ENCODE results near the gene BIN1.
"Not testable (repeated sequence)": the region's sequence is repeated elsewhere in the genome, so short reads cannot be mapped to it uniquely, and the experiment has no call there.

The BIN1 gene

DNA sequence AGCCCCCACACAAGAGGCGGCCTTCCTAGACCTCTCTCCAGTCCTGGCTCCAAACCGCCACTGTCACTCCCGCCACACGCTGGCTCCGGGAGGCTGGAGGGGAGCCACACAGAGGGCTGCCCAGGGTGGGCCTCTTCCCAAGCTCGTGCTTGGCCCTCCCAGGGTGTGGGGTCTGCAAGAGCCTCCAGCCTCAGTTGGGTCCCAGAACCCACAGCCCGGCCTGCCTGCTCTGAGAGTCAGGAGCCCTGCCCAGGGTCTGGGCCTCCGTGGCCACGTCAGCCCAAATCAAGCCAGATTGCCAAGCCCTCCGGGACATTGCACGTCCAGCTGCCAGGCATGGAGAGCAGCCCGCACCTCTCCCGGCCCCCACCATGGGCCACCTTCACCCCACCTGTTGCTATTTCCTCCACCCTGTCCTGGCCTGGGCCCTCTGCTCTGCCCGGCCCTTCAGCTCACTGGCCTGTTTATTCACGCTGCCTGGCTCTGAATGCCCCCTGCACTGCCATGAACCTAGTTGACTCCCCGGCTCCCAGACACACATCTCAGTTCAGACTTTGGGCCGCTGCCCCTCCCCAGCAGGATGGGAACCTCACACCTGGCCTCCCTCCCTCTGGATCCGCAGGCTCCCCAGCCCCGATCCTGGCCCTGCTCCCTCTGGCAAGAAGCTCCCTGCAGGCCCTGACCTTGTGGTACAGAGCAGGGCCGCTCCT, 61.0 kb downstream of the BIN1 start:
- no peak for DNase-seq

DNA sequence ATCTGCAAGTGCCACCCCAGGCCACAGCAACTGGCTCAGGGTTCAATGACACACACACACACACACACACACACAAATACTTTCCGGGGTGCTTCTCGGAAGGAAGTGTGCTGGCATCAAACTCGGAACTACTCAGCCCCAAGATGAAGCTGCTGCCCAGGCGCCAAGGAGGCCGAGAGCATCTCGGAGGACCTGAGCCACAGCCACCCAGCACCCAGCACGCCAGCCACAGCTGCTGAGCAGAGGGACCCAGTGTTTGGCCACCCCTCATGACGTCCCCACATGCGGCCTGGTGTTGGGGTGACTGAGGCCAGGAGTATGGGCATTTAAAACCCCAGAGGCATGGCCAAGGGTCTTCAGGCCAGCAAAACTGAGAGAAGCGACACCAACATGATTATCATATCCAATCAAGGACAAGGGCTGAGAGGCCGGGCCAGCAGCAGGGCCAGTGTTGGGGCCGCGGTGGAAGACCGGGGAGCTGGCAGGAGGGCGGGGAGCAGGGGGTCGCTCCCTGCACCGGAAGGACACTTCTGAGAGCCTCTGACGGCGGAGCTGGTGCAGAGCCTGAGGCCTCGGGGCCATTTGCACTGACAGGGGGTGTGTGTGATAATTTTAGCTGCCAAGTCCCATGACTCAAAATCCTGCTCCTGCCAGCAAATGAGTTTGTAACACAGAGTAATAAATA, 61.8 kb downstream of the BIN1 start:
- no peak for DNase-seq

DNA sequence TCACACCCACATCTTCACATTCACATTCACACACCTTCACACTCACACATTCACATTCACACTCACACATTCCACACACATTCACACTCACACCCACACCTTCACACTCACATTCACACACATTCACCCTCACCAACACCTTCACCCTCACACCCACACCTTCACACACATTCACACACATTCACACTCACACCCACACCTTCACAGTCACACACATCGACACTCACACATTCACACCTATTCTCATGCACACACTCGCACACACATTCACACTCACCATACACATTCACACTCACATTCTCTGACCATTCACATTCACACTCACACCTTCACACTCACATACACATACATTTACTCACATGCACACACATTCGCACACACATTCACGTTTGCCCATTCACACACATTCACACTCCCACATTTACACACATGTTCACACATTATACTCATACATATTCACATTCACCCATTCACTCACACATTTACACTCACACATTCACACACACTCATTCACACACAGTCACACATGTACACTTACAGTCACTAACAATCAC, 62.7 kb downstream of the BIN1 start:
- DNase-seq, result no peak

DNA sequence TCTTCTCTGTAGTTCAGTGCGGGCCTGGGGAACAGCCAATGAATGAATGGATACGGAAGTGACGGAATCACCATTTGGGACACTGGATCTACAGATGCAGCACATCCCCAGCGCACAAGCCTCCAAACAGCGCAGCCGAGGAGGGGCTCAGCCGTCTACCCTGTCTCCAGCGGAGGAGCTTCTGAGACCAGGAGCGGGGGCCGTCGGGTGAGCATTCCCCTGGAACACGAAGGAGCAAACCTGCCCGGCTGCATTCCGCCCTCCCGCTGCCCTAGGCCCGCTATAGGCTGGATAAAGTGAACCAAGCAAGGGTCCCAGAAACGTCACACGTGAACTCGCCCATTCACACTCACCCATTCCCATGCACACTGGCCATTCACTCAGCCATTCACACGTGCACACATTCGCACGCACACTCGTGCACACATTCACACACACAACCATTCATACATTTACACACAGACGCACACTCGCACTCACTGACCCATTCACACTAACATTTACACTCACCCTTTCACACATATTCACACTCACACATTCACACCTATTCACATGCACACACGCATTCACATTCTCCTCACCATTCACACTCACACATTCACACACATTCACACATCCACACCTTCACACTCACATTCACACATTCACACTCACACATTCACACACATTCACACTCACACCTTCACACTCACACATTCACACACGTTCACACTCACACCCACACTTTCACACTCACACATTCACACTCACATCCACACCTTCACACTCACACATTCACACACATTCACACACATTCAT, 63.4 kb downstream of the BIN1 start:
- no peak for DNase-seq

DNA sequence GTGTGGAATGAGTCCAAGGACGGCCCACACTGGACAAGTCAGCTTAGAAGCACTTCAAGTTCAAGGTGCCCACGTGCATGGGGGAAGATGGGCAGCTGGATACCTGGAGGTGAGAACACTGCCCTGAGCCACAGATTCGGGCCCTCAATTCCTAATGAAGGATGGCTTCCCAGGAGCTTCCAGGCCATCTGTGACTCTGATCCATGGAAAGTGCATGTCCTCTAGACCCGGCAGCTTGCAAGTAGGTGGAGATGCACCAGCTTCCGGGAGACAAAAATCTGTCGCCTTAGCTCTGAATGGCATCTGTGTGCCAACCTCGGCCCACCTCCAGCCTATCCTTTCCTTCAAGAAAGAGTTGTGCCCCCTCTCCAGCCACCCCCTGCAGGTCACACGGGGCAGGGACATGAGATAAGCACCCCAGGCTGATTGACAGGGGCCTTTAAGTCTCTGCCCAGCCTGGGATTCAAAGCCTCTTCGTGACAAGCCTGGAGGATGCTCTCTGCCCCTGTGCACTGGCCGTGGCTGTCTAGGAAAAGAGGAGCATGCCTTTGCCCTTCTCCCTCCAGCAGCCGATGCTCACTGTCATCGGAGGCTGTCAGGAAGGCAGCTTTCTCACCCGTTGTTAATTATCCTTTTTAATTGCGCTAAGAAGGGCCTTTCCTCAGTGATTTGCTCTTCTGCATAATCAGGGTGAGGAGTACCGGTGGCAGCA, 65.5 kb downstream of the BIN1 start:
- DNase-seq, result no peak

DNA sequence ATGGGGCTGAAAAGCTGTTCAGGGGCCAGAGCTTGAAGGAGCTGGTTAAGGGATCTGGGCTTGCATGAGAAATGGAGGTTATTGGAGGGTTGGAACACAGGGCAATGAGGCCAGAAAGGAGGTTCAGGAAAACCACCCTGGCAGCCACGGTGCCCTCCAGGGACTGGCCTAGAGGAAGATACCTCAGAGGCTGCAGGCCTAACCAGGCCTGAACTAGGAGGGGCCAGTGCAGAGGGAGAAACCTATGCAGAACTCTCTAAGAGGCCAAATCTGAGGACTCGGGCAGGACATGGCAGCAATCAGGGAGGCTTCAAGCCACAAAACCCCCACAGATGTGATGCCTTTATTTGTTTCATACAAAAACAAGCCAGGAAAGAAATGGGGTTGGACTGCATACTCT, 66.8 kb downstream of the BIN1 start:
- no peak for DNase-seq

DNA sequence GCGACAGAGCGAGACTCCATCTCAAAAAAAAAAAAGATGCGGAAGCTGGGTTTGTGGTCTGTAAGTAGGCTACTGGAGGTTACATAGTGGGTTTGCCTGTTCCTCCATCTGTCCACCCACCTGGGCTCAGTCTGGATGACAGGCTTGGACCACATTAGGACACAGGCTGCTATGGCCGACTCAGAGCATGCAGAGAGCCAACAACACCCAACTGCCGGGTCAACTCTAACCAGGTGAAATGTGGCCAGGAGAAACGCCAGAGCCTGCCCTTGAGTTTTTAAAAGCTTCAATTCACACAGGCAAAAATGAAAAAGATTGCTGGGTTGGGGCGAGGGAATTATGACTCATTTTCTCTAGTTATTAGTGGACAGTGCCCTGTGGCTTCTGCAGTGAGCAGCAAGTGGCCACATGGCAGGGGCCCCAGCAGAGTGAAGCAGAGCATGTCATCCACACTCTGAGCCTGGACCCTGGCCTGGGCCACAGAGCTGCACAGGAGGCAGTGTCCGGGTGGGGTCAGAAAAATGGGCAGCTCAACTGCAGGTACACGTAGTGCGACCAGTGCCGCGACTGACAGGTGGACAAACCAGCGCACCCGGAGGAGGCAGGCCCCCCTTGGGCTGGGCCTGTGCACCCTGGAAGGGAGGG, 67.4 kb downstream of the BIN1 start:
- DNase-seq, result no peak

DNA sequence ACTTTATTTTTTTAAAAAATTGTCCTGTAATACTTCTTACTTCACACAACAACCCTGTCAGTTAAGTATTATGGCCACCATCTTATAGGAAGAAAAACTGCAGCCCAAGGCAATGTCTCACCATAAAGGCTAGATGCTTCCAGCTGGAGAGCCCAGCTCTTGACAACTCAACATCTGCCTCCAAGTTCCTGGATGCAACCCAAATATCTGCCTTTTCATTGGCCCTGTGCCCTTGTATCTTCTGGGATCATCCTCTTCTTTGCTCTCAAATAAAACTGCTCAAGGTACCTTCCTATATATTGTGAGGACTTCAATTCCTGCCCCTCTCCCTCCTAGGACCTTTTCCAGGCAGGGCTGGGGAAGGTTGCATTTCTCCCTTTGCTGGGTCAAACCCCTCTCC, 69.5 kb downstream of the BIN1 start:
- no peak for DNase-seq

DNA sequence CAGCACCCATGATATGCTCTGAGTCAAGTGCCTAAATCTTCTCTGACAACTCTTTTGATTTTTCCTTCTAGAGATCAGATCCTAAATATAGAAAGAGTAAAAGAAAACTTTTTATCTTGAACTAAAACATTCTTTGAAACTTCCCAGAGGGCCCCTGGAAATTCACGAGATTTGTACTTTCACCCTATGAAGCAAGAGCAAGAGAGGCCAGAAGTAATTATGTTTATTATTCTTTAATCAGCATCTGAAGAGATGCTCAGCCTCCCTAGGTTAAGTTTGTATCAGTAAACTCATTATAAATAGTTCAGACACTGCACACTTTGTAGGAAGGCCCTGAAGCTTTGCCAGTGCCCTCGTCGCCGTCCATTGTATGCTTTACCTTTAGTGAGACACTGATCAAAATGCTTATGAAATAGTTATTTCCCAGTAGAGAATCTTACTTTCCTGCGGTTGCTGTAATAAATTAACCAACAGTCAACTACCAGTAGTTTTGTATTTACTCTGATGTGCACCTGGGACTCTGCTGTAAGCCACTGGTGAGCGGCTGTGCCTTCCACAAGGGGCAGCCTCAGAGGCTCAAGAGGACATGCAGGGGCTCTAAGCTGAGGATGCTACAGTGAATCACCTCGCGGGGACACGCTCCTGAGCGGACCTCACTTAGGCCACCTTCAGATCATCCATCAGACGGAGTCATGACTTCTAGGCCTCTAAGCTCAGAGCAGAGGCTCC, 71.9 kb downstream of the BIN1 start:
- DNase-seq, result no peak

DNA sequence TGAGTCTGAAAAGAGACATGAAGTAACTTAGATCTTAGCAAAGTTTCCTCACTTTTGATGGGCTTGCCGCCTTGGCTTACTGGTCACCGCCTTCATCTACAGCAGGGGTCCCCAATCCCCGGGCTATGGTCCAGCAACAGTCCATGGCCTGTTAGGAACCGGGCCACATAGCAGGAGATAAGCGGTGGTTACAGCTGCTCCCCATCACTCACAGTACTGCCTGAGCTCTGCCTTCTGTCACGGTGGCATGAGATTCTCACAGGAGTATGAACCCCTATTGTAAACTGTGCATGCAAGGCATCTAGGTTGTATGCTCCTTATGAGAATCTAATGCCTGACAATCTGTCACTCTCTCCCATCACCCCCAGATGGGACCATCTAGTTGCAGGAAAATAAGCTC, 72.9 kb downstream of the BIN1 start:
- DNase-seq, result no peak

DNA sequence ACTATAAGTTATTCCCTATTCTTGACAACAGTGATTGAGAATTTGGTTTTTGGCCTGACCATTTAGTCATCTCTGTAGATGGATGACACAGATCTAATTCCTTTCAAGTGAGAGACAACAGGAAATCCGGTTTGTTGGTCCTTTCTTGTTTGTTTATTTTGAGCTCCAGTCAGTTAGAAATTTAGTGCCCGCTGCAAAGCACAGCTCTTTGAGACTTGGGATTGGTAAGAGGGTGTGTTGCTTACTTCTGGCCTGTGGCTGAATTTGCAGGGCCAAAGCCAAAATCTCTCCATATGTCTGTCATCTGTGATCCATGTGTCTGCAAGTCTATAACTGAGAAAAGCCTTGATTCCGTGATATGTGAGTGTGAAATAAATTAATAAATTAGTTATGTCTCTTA, 74.3 kb downstream of the BIN1 start:
- DNase-seq, result no peak

DNA sequence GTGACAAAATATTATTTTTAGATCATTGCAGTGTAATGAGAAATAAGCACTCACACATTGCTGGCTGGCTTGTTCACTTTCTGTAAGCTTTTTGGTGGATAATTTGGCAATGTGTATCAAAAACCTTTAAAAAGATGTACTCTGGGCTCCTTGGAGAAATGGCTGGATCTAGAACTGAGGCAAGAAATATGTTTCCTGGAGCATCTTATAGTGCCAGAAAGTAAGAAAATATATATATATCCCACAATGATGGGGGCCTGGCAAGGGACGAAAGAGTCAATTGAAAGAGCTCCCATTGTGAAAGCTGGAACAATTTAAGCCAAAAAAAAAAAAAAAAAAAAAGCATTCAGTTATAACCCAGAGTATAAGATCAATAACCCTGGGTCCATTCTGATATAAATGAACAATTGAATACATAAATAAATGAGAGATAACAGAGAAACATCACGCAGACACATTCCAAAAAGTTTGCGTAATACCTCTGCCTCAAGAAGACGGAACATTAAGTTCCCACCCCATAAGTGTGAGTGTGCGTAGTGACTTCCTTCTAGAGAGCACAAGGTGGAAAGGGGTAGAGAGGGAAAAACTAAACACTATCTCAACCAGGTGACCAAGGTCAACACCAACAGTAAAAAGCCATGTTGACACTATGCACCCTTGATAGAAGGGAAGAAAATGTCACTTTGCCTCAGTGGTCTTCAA, 77.5 kb downstream of the BIN1 start:
- no peak for DNase-seq

DNA sequence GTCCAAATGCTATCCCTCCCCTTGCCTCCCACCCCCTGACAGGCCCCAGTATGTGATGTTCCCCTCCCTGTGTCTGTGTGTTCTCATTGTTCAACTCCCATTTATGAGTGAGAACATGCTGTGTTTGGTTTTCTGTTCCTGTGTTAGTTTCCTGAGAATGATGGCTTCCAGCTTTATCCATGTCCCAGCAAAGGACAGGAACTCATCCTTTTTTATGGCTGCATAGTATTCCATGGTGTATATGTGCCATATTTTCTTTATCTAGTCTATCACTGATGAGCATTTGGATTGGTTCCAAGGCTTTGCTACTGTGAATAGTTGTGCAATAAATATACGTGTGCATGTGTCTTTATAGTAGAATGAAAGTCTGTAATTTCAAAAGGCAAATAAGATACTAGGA, 78.2 kb downstream of the BIN1 start:
- not testable (repeated sequence) for DNase-seq

DNA sequence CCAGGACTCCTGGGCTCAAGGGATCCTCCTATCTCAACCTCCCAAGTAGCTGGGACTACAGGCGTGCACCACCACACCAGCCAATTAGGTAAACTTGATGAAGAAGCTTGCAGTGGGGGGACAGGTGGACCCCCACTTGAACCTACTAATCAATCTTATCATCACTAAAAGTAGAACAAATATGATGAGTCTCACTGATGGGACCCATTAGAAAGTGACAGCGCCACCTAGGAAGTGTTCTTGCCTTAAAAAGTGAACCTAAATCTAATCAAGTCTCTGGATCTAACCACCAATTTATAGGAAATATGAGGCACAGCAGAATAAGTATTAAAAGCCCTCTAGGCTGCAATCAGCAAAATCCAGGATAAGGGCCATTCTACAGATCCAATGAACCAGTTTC, 79.2 kb downstream of the BIN1 start:
- no peak for DNase-seq

DNA sequence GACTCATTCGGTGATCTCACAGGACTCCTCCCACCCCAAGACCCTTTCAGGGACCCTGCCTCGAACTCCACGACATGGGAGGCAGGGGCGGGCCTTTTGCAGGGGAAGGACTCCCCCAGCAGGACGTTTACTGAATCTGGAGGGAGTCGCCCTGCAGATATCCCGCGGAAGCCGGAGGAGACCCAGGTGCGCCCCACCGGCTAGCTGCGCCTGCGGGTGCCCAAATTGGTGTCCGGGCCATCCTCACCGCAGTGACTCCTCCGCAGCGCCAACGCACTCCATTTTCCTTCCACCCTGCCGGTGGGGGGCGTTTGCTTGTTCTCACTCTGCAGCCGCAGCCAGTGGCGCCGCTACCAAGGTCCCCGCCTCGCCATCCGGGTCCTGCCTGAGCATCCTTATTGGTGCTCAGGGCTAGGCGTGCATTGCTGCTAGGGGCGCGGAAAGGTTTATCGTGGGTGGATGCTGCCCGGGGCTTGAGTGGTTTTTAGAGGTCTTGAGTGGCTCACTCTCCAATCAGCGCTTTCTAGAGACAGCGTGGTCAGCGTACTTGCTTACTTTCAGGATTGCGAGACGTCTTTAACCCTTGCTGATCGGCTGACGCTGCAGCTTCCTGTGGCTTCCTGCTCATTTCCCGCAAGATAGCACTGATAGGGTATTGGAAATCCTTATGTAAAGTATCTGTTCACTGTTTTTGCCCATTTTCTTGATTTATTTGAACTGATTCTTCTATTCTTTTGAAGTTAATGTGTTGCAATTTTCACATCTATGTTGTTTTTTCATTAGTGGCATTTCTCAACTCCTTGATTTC, 81.4 kb downstream of the BIN1 start:
- DNase-seq, result peak; percentile 78

DNA sequence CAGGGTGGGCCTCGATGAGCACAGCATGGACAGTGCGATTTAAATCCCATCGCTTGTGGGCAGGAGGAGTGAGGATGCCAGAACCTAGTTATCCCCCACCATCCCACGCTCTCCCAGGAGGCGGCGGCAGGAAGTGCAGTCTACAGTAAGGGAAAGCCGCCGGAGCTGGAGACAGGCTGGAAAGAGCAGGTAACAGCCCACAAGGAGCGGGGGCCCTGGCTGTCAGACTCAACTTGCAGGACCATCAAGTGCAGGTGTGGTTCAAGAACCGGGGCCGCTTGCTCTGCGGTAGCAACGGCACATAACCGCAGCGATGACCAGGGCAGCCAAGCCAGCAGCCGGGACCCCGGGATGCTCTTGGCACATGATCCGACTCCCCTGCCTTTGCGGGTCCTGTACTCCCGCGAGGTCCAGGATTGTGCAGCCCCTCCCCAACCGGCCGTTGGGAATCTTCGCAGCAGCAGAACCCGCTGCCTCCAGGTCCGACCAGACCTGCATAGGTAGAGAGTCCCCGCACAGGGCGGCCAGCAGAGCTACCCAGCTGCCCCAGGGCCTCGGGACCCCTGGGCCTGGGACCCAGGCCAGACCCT, 82.1 kb downstream of the BIN1 start:
- DNase-seq, result no peak

DNA sequence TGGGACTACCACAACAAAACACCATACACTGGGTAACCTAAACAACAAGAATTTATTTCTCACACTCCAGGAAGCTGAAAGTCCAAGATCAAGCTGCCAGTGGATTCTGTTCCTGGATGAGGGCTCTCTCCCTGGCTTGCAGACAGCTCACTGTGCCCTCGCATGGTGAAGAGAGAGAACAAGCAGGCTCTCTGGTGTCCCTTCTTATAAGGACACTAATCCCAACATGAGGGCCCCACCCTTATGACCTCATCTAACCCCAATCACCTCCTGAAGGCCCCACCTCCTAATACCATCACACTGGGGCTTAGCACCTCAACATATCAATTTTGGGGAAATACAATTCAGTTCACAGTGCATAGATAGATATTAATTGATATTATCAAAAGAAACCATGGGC, 83.5 kb downstream of the BIN1 start:
- no peak for DNase-seq

DNA sequence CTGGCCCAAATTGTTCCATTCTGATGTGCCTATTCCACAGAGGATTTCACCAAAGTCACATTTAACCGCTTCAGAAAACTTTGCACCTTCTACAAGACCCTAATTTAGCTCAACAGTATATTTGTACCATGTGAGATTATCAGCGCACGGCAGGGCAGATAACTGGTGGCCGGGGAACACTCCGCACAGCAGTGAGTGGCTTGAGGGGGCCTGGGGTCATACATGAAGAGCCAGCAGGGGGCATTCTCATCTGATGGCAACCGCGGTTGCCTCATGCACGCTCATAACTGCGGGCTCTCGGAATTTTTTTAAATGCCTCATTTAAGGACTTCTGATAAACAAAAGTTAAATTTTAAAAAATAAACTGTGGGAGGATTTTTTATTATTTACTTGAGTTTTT, 84.1 kb downstream of the BIN1 start:
- no peak for DNase-seq

DNA sequence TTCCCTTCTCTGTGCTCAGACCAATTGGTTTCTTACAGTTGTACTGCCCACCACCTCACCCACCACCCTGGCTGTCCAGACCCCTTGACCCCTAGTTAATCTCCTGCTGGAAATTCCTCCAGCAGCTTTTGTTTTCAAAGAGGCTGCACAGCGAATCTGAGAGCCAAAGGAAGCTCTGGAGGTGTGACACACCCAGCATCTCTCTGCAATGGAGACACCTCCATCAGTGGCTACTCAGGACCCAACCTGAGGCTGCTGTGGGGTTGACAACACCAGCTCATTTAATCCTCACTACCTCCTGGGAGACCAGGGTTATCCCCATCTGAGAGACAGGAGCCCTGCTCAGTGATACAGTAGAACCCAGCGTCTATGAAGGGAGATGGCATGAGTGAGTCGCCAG, 86.4 kb downstream of the BIN1 start:
- DNase-seq, result no peak

DNA sequence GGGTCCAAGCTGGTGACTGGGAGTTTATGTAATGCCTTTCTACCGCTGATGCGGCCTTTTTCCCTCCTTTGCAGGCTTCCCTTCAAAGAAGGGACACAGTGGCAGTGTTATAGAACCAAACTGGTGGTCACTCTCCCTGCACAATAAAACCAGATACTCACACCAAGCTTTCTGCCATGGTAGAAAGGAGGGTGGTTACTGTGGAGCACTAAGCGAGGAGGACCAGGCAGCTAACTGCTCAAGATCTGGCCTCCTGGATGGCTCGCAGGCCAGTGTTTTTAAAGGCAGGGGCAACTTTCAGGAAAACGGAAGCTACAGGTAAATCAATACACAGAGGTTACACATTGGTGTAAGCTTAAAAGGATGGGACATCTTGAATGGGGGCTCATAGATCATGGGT, 89.4 kb downstream of the BIN1 start:
- DNase-seq, result no peak

Measured in CD4-positive, alpha-beta T cell treated with Interleukin-21 for 1 hour (primary cell).